ENCODE data around the gene SMG9. TPM values are rescaled to one million over a fixed set of nuclear protein-coding genes. Genes with fewer than 3 reads are reported as not detected.

Gene SMG9, protein sequence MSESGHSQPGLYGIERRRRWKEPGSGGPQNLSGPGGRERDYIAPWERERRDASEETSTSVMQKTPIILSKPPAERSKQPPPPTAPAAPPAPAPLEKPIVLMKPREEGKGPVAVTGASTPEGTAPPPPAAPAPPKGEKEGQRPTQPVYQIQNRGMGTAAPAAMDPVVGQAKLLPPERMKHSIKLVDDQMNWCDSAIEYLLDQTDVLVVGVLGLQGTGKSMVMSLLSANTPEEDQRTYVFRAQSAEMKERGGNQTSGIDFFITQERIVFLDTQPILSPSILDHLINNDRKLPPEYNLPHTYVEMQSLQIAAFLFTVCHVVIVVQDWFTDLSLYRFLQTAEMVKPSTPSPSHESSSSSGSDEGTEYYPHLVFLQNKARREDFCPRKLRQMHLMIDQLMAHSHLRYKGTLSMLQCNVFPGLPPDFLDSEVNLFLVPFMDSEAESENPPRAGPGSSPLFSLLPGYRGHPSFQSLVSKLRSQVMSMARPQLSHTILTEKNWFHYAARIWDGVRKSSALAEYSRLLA
- 10 to 100 TPM; 58.1 to 64.6 TPM for total RNA-seq

DNA sequence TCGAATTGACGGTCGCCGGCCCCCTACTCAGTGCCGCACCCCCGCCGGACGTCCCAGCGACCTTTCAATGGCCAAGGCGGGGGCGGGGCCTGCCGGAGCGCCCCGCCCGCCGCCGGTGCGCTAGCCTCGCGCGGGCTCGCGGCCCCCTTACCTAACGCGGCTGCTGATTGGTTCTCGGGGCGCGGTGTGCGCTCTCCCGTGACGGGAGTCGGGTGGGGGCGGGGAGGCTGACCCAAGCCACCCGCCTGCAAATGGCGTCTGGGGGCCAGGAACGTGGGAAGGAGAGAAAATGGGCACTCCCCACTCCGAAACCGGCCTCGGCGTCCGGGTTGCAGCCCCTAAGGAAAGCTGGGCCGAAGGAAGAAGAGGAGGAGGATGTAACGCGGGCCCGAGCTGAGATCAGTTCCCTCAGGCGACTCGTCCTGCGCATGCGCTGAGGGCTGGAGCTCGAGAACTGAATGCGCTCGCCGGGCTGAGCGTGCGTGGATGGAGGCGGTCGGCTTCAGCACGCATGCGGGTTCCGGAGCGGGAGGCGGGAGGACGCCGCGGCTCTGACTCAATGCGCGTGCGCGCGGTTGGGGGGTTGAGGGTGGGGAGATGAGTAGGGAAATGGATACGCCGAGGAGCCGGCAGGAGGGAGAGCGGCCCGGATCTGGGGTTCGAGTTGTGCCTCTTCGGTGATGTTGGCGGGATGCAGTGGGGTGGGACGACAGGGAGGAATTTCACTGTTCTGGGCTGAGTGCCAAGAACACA, at the start of gene SMG9:
Gene SMG9 (minus strand): TSS at position 460 of the 753 bp plus-strand sequence. CDS start 4,221 bp downstream, outside the sequence.
- POLR2A ChIA-PET, result interaction anchor here (0.5 to 8.2 kb wide), 22 partner anchors 9 to 999 kb away, joined by 3 to 259 read pairs (median 4); partner anchors contain the start of genes IRGQ, KCNN4, ZNF226 and ZNF575

DNA sequence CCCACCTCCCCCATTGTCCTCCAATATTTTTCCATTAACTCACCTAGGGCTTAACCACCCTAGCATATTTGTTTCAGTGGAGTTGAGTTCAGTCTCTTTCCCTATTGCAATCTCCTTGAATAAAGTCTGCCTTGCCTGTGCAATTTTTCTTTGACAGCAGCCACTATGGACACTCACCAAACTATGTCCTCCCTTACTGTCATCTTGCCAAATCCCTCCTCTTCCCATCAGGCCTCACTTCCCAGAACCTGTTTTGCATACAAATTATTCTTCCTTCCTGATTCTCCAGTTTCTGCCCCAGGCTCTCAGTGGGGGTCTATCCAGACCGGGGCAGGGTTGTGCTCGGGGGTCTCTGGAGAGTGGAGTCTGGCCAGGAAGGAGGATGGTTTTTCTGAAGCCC, 49.7 kb upstream of the SMG9 start:
- Mint-ChIP-seq H3K36me3 (ENCODE audit: low read depth) (no peaks in the 10 kb centered on the region), H3K4me1 (peaks cover 5% of the 10 kb centered on the region), H3K27me3 (peaks cover 11% of the 10 kb centered on the region), H3K4me3 (no peak overlapping the region), H3K9me3 (no peaks in the 10 kb centered on the region), H3K27ac (no peak overlapping the region)
- no peak for DNase-seq
- ChIA-PET POLR2A (no interaction called here), CTCF (no interaction called here)

More for the DNA sequence above, at the start of gene SMG9:
- H3K4me3 Mint-ChIP-seq, result peak within 1 kb of the TSS; percentile 97
- no peaks in the 10 kb centered on the region for H3K27me3 Mint-ChIP-seq
- CTCF ChIA-PET, result interaction anchor here (0.7 to 8.5 kb wide), 10 partner anchors 9 to 315 kb away, joined by 3 to 111 read pairs (median 4); partner anchors contain the start of genes KCNN4 and PLAUR
- DNase-seq, result peak; percentile 98
- H3K4me1 Mint-ChIP-seq, result peaks cover 67% of the 10 kb centered on the region
- H3K36me3 Mint-ChIP-seq (ENCODE audit: low read depth), result peaks cover 61% of the 10 kb centered on the region
- peak within 1 kb of the TSS; percentile 99 for H3K27ac Mint-ChIP-seq
- no peaks in the 10 kb centered on the region for H3K9me3 Mint-ChIP-seq

DNA sequence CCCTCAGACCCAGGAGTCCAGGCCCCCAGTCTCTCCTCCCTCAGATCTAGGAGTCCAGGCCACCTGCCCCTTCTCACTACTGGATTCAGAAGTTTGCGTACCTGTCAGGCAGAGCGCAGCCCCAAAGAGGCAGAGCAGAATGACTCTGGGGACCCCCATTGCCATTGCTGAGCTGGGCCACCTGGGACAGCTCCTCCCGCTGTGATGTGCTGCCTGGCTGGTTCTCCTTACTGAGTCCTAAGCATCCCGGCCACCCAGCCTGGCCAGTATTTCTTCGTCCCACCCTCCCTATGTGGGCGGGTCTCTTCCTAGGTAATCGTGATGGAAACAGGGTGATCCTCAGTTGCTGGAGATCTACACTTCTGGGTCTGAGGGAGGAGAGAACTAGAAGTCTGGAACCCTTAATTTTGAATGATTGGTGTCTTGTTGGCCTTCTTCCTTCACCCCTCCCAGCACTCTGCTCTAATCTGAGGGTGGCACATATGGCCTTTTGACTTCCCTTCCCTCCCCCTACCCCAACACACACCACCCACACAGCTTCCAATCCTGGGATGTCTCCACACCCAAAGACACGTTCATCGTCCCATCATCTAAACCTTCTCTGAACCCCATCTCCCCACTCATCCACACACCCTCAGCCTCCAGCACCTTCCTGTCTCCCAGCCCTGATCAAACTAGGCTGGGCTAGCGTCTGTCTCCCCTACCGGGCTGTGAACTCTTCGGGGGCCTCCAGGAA, 47.6 kb upstream of the SMG9 start, which contains the start of gene LYPD5:
Gene LYPD5 (minus strand): TSS at position 232 of the 736 bp plus-strand sequence. CDS start 67 bp downstream, at position 165.
- POLR2A ChIA-PET, result no interaction called here
- Mint-ChIP-seq H3K36me3 (ENCODE audit: low read depth) (no peaks in the 10 kb centered on the region), H3K27ac (no peak within 1 kb of the TSS), H3K9me3 (no peaks in the 10 kb centered on the region), H3K4me3 (no peak within 1 kb of the TSS), H3K27me3 (peaks cover 8% of the 10 kb centered on the region), H3K4me1 (peaks cover 20% of the 10 kb centered on the region)
- DNase-seq, result no peak
- CTCF ChIA-PET, result no interaction called here

DNA sequence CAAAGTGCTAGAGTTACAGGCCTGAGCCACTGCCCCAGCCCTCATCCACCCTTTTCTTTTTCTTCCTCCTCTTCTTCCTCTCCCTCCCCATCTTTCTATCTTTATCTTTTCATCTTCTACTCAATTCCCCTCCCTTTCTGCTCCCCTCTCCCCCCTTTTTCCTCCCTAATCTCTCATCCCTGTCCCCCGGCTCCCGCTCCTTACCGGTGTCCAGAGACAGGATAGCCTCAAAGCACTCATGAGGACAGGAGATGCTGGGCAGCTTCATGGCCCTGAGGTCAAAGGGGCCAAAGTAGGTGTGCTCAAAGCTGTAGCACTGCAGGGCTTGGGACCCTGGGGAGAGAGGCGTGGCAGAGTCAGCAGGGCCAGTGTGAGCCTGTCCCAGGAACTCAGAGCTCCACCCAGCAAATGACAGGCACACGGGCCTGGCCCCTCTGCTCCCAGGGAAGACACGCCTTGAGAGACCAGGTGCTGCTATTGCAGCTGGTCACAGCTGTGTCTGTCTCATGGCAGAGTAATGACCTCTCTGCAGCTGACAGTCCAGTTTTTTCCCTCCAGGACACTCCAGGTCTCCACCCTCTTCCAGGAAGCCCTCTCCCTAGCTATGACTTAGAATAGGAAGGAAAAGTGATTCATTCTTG, 44.9 kb upstream of the SMG9 start:
- Mint-ChIP-seq H3K4me1 (peaks cover 24% of the 10 kb centered on the region), H3K9me3 (no peaks in the 10 kb centered on the region), H3K27ac (no peak overlapping the region), H3K36me3 (ENCODE audit: low read depth) (no peaks in the 10 kb centered on the region), H3K27me3 (peaks cover 11% of the 10 kb centered on the region), H3K4me3 (peak overlapping the region; percentile 68)
- POLR2A ChIA-PET, result no interaction called here
- CTCF ChIA-PET, result interaction anchor here (1.1 kb wide), 1 partner anchor 10 kb away, joined by 5 read pairs; no protein-coding TSS in a partner anchor
- no peak for DNase-seq

DNA sequence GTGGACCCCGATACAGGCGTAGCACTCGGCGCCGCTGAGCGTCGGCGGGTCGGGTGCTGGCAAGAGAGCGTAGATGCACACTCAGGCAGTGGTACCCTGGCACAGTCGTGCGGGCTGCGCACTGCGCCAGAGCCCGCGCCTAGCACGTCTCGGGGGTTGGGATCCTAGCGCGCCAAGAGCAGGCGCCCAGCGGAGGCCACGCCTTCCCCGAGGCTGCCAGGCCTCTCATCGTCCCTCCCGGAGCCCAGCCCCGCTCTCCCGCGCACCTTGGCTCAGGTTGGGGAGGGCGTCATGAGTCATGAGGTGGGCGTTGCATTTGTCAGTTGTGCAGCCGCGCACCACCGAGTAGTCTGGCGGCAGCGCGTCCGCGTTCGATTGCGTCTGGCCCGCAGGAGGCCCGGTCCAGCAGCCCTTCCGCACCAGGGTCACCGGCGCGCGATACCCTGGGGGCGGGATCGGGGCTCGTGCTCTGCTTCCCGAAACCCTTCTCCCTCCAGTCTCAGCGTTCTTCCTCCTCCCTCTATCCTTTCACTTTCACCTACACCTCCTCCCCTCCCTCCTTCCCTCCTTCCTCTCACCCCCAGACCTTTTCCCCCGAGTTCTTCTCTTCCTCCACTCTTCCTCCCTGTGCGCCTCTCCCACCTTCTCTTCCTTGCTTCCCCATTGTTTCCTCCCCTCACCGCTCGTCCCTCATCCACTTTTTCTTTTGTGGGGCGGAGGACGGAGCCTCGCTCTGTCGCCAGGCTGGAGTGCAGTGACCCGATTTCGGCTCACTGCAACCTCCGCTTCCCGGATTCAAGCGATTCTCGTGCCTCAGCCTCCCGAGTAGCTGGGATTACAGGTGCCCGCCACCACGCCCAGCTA, 44.0 kb upstream of the SMG9 start:
- no peaks in the 10 kb centered on the region for H3K9me3 Mint-ChIP-seq
- H3K27me3 Mint-ChIP-seq, result peaks cover 9% of the 10 kb centered on the region
- no peak overlapping the region for H3K27ac Mint-ChIP-seq
- peak overlapping the region; percentile 68 for H3K4me3 Mint-ChIP-seq
- H3K36me3 Mint-ChIP-seq (ENCODE audit: low read depth), result no peaks in the 10 kb centered on the region
- ChIA-PET CTCF (interaction anchor here (1.1 kb wide), 1 partner anchor 11 kb away, joined by 5 read pairs; no protein-coding TSS in a partner anchor), POLR2A (no interaction called here)
- DNase-seq, result peak; percentile 56
- peaks cover 24% of the 10 kb centered on the region for H3K4me1 Mint-ChIP-seq

DNA sequence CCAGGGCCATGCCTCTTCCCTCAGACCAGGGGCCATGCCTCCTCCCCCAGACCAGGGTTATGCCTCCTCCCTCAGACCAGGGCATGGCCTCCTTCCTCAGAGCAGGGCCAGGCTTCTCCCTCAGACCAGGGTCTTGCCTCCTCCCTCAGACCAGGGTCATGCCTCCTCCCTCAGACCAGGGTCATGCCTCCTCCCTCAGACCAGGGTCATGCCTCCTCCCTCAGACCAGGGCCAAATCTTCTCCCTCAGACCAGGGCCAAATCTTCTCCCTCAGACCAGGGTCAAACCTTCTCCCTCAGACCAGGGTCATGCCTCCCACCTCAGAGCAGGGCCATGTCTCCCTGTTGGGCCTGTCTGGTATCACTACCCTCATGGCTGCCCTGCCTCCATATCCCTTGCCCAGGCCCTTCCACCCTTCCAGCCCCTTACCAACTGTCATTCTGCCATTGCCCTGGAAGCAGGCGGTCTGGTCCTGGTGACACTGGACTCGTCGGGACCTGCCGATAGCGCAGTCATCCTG, 43.3 kb upstream of the SMG9 start:
- ChIA-PET POLR2A (no interaction called here), CTCF (no interaction called here)
- Mint-ChIP-seq H3K27ac (no peak overlapping the region), H3K9me3 (no peaks in the 10 kb centered on the region), H3K27me3 (peaks cover 9% of the 10 kb centered on the region), H3K4me1 (peaks cover 24% of the 10 kb centered on the region), H3K36me3 (ENCODE audit: low read depth) (no peaks in the 10 kb centered on the region), H3K4me3 (peak overlapping the region; percentile 68)
- no peak for DNase-seq

DNA sequence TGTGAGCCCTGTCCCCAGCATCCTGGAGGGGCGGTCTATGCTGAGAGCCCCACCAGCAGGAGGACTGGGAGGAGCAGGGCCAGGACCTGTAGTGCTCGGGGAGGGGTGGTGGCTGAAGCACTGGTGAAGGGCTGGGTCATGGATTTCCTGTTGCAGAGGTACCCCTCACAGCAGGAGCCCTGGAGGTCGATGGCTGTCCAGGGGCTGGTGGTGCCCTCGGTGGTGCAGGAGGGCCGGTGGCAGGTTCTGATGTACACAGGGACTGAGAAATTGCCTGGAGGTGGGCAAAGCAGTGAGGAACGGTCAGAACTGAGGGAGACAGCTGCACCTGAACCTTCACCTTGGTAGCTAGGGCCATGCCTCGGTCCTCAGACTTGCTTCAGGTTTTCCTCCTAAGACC, 42.8 kb upstream of the SMG9 start:
- DNase-seq, result no peak
- POLR2A ChIA-PET, result interaction anchor here (2.0 kb wide), 1 partner anchor 43 kb away, joined by 8 read pairs; the partner anchor contains the start of gene SMG9
- Mint-ChIP-seq H3K27ac (no peak overlapping the region), H3K4me3 (peak overlapping the region; percentile 22), H3K4me1 (peaks cover 24% of the 10 kb centered on the region), H3K9me3 (no peaks in the 10 kb centered on the region), H3K27me3 (peaks cover 9% of the 10 kb centered on the region), H3K36me3 (ENCODE audit: low read depth) (no peaks in the 10 kb centered on the region)
- CTCF ChIA-PET, result interaction anchor here (1.2 to 1.6 kb wide), 2 partner anchors 12 to 129 kb away, joined by 4 to 5 read pairs; no protein-coding TSS in a partner anchor

DNA sequence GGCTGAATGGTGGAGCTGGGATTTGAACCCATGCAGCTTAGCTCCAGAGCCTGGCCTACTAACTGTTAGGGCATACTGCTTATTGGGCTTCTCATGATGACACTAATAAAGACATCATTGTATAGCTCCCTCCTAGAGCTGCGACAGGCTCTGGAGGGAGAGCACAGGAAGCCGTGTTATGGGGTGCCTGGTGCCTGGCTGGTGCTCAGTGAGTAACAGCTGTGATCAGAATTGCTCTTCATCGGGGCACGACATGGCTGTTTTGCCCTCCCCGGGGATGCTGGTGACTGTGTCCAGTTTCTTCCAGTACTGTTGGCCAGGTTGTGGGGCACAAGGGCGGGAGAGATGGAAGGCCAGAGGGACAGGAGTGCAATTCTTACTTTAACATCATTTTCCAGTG, 42.4 kb upstream of the SMG9 start:
- no peaks in the 10 kb centered on the region for H3K9me3 Mint-ChIP-seq
- no peaks in the 10 kb centered on the region for H3K36me3 Mint-ChIP-seq (ENCODE audit: low read depth)
- H3K4me1 Mint-ChIP-seq, result peaks cover 24% of the 10 kb centered on the region
- POLR2A ChIA-PET, result interaction anchor here (2.0 kb wide), 1 partner anchor 42 kb away, joined by 8 read pairs; the partner anchor contains the start of gene SMG9
- no peak for DNase-seq
- peak overlapping the region; percentile 22 for H3K4me3 Mint-ChIP-seq
- H3K27ac Mint-ChIP-seq, result no peak overlapping the region
- peaks cover 9% of the 10 kb centered on the region for H3K27me3 Mint-ChIP-seq
- CTCF ChIA-PET, result interaction anchor here (1.2 to 1.6 kb wide), 2 partner anchors 12 to 129 kb away, joined by 4 to 5 read pairs; no protein-coding TSS in a partner anchor

DNA sequence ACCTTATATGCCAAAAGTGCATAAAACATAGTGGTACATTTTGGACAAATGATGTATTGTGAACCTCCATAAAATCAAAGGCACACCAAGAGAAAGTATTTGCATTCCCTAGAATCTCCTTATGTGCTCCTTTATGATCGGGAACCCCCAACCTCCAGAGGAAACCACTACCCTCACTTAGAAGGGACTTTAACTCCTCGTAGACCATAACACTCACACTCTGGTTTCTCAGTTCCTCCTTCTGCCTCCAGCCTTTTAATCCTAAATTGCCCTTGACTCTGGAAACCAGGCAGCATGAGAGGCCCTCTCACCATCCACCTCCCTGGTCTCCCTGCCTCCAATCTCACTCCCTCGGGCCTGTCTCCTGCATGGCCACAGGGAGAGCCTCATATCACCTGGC, 35.8 kb upstream of the SMG9 start:
- Mint-ChIP-seq H3K9me3 (no peaks in the 10 kb centered on the region), H3K36me3 (ENCODE audit: low read depth) (no peaks in the 10 kb centered on the region), H3K4me3 (no peak overlapping the region), H3K27me3 (peaks cover 5% of the 10 kb centered on the region), H3K27ac (no peak overlapping the region), H3K4me1 (peaks cover 3% of the 10 kb centered on the region)
- CTCF ChIA-PET, result no interaction called here
- POLR2A ChIA-PET, result no interaction called here
- no peak for DNase-seq

DNA sequence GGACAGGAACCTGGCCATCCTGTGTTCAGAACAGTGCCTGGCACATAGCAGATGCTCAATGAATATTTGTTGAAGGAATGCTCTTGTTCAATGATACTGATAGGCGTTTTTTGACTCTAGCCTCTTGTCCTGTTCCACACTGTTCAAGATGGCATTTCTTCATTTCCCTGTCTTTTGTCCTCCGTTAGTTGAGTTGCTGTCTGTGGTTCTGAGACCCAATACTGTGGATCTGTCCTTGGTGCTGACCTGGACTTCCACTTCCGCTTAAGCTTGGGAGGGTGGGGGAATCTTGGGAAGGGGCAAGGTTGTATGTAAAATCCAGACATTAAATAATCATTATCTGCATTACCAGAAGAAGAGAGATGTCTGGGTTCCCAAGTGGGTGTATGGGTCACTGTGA, 34.3 kb upstream of the SMG9 start:
- no peaks in the 10 kb centered on the region for H3K36me3 Mint-ChIP-seq (ENCODE audit: low read depth)
- no peak for DNase-seq
- H3K4me1 Mint-ChIP-seq, result peaks cover 15% of the 10 kb centered on the region
- ChIA-PET CTCF (interaction anchor here (3.0 kb wide), 1 partner anchor 44 kb away, joined by 13 read pairs; no protein-coding TSS in a partner anchor), POLR2A (no interaction called here)
- no peak overlapping the region for H3K27ac Mint-ChIP-seq
- no peak overlapping the region for H3K4me3 Mint-ChIP-seq
- peaks cover 5% of the 10 kb centered on the region for H3K27me3 Mint-ChIP-seq
- H3K9me3 Mint-ChIP-seq, result no peaks in the 10 kb centered on the region

DNA sequence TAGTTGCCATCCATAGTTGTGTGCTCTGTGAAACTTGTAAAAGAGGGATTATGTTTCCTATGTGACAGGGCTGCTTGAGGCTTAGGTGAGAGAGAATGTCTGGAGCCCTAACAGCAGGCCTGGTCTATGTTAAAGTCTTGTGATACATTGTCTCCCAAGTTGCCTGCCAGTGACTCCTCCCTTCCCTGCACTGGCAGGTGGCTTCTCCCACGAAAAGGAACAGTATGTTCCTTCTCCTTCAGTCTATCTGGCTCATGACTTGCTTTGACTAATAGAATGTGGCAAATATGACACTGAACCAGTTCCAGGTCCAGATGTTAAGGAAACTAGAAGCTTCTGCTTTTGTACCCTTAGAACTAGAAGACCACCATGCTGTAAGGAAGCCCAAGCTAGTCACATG, 31.9 kb upstream of the SMG9 start:
- peaks cover 7% of the 10 kb centered on the region for H3K36me3 Mint-ChIP-seq (ENCODE audit: low read depth)
- peaks cover 39% of the 10 kb centered on the region for H3K4me1 Mint-ChIP-seq
- no peak overlapping the region for H3K4me3 Mint-ChIP-seq
- no peak overlapping the region for H3K27ac Mint-ChIP-seq
- H3K9me3 Mint-ChIP-seq, result no peaks in the 10 kb centered on the region
- POLR2A ChIA-PET, result interaction anchor here (1.0 to 1.7 kb wide), 2 partner anchors 22 to 33 kb away, joined by 3 to 4 read pairs; no protein-coding TSS in a partner anchor
- CTCF ChIA-PET, result interaction anchor here (1.4 to 3.0 kb wide), 3 partner anchors 18 to 41 kb away, joined by 4 to 13 read pairs (median 8); no protein-coding TSS in a partner anchor
- DNase-seq, result no peak
- H3K27me3 Mint-ChIP-seq, result peaks cover 5% of the 10 kb centered on the region

Measured in activated CD4-positive, alpha-beta memory T cell treated with anti-CD3 and anti-CD28 coated beads, Interleukin-2, amount 10 ng/mL, durations not matched to agents 7 days and 5 days (primary cell).